Keratinocyte (primary cell): ENCODE data around the gene NPRL2.

Experiments
- EZH2 ChIP-seq: IDR thresholded peaks from one replicate; pipeline ENCODE4 v1.6.1; 2012; ENCODE audit warnings: inconsistent platforms, mild to moderate bottlenecking, low read length, moderate library complexity
- TF ChIP-seq, protein P1 (sequence below), 3 experiments: IDR thresholded peaks in 1 of 3; conservative IDR thresholded peaks in 1 of 3; optimal IDR thresholded peaks in 1 of 3; 2 replicates in 2 of 3; 3 replicates in 1 of 3; pipeline versions ENCODE3 to v1.5.1; 2011; ENCODE audit warnings: low read length in 3 of 3, mild to moderate bottlenecking in 3 of 3, moderate library complexity in 2 of 3, control low read depth in 1 of 3, inconsistent platforms in 1 of 3; ENCODE audit not compliant: insufficient read depth in 2 of 3; ENCODE audit errors: extremely low read depth in 1 of 3

DNA sequence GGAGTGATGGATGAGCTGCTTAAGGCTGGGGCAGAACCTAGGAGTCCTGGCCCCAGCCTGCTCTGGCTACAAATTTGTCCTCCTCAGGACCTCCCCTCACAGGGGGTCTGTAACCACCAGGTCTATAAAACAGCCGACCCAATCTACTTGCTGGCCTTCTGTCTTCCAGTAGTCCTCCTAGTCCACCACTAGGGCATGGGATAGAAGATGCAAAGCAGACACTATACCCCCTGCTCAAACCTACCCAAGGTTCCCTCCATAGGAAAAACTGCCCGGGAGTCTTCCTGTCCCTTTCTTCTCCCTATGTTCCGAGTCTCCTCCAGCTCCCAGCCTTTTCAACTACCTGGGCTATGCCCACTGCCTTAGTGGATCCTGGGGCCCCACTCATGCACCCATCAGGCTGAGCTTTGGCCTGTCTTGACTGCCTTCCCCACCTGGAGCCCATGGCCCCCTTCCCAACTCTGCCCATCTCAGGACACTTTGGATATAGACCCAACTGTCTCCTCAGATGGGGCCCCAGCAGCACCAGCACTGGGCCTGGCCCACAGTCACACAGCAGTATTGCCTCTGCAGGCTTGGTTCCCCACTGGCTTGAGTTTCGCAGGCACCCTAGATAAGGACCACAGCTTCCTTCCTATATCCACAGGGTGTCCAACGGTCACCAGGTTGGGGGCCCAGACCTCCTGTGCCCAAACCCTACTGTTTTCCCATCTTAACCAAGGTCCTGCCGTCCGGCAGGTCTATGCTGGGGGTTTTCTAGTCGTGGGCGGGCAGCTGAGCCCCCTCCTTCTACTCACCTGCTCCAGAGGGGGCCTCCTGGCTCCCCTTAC, 52.5 kb downstream of the NPRL2 start:
- TF ChIP-seq, protein P1, sequence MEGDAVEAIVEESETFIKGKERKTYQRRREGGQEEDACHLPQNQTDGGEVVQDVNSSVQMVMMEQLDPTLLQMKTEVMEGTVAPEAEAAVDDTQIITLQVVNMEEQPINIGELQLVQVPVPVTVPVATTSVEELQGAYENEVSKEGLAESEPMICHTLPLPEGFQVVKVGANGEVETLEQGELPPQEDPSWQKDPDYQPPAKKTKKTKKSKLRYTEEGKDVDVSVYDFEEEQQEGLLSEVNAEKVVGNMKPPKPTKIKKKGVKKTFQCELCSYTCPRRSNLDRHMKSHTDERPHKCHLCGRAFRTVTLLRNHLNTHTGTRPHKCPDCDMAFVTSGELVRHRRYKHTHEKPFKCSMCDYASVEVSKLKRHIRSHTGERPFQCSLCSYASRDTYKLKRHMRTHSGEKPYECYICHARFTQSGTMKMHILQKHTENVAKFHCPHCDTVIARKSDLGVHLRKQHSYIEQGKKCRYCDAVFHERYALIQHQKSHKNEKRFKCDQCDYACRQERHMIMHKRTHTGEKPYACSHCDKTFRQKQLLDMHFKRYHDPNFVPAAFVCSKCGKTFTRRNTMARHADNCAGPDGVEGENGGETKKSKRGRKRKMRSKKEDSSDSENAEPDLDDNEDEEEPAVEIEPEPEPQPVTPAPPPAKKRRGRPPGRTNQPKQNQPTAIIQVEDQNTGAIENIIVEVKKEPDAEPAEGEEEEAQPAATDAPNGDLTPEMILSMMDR (optimal IDR thresholded peaks at IDR 0.05 in 1 of 3, IDR thresholded peaks at IDR 0.05 in 1 of 3, conservative IDR thresholded peaks at IDR 0.05 in 1 of 3; ENCODE audit: extremely low read depth in 1 of 3, insufficient read depth in 2 of 3, low read length in 3 of 3) = peak in 2 of 3 experiments; percentile 30 to 35
- TF ChIP-seq EZH2 = no peak
